Lung (tissue), 12 donors: ENCODE results near the gene POU2F1. TPM values are rescaled to one million over a fixed set of nuclear protein-coding genes. Genes with fewer than 3 reads are reported as not detected.

Source experiments
- ATAC-seq: fragments of 200-7000 bp; cut with Tn5 transposase; one replicate; pipeline ENCODE4 v1.9.1; 2020; ENCODE audit warnings: moderate number of reproducible peaks; ENCODE audit not compliant: insufficient read depth, low FRiP score
- DNase-seq, 3 donors: peaks; one replicate each; pipeline ENCODE4 v3.0.0-alpha.2; 2013 to 2017
- H3K27ac ChIP-seq, 2 donors: one replicate each; pipeline ENCODE4 v1.5.1; 2013; ENCODE audit warnings: mild to moderate bottlenecking in 2 of 2, moderate library complexity in 2 of 2, control low read depth in 1 of 2, inconsistent platforms in 1 of 2, low read depth in 1 of 2, low read length in 1 of 2
- H3K27me3 ChIP-seq, 3 donors: one replicate each; pipeline ENCODE4 v1.5.1; 2013; ENCODE audit warnings: low read length in 2 of 3; ENCODE audit not compliant: control insufficient read depth in 3 of 3, insufficient read depth in 3 of 3
- H3K36me3 ChIP-seq, 4 donors: one replicate each; pipeline ENCODE4 v1.5.1; 2013; ENCODE audit warnings: low read length in 4 of 4, mild to moderate bottlenecking in 1 of 4, moderate library complexity in 1 of 4; ENCODE audit not compliant: control insufficient read depth in 4 of 4, insufficient read depth in 4 of 4
- H3K4me1 ChIP-seq, 5 donors: one replicate each; pipeline ENCODE4 v1.5.1; 2013; ENCODE audit warnings: low read length in 5 of 5, mild to moderate bottlenecking in 2 of 5, moderate library complexity in 1 of 5; ENCODE audit not compliant: control insufficient read depth in 5 of 5, insufficient read depth in 5 of 5
- H3K4me3 ChIP-seq: one replicate; pipeline ENCODE4 v1.5.1; 2013; ENCODE audit warnings: mild to moderate bottlenecking, control low read depth, moderate library complexity
- H3K9ac ChIP-seq, 2 donors: one replicate each; pipeline ENCODE4 v1.5.1; 2013; ENCODE audit warnings: low read length in 2 of 2, control low read depth in 1 of 2; ENCODE audit not compliant: insufficient read depth in 1 of 2
- H3K9me3 ChIP-seq, 4 donors: one replicate each; pipeline ENCODE4 v1.5.1; 2013; ENCODE audit warnings: low read length in 3 of 4, mild to moderate bottlenecking in 1 of 4, moderate library complexity in 1 of 4; ENCODE audit not compliant: control insufficient read depth in 4 of 4, insufficient read depth in 3 of 4
- CTCF ChIP-seq: IDR thresholded peaks from 2 replicates; pipeline ENCODE4 v1.5.1; 2012; ENCODE audit warnings: mild to moderate bottlenecking; ENCODE audit errors: control extremely low read depth, extremely low read depth
- WGBS, 2 donors: extraction: QIAGEN DNeasy Blood & Tissue Kit; methylation state at CpG; one replicate each; pipeline ENCODE4 v1.1.7; 2013; 5-methylcytosine and 5-hydroxymethylcytosine counted together
- polyA plus RNA-seq, 2 donors: library from polyadenylated mRNA; stranded (reverse); fragments of 200-250 nt; gene quantifications; one replicate each; pipeline ENCODE4 v1.2.1, GENCODE V29; 2013
- total RNA-seq, 2 donors: library from RNA; depleted of rRNA in 1 of 2; stranded (reverse); fragments of >200 nt in 1 of 2; gene quantifications; one replicate each; pipeline ENCODE4 v1.2.1, GENCODE V29; 2014 to 2021
- donor health status: control.
- donor health status: control.
- donor health status: Bipolar disorder and iron deficiency.
- donor health status: healthy.
- donor health status: DM: yes; HTN: yes; CAD: no.

Gene POU2F1
- total and polyA plus RNA-seq, 4 donors = 2.0 to 34.4 (median 8.7) TPM

DNA sequence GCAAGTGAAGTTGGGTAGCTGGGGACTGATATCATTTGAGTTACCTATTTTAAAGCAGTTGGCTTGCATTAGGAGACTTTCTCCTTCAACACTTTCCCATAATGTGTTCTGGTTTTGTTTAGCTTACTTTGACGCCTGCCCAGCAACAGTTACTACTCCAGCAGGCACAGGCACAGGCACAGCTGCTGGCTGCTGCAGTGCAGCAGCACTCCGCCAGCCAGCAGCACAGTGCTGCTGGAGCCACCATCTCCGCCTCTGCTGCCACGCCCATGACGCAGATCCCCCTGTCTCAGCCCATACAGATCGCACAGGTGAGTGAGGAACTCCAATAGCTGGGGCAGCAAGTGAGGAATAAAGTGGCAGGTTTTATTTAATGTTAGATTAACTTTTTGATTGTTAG is 153.3 kb downstream of the POU2F1 start:
- H3K4me3 ChIP-seq = no peak overlapping the region
- ATAC-seq = no peak
- no peak for TF ChIP-seq CTCF
- peak in 2 of 3 donors; percentile 37 to 60 for DNase-seq
- H3K27ac ChIP-seq = no peak overlapping the region
- H3K27me3 ChIP-seq = no peaks in the 10 kb centered on the region
- H3K9ac ChIP-seq = no peak overlapping the region
- peaks cover 0 to 11% (median 3%) of the 10 kb centered on the region in 4 donors for H3K36me3 ChIP-seq
- 84 to 97% methylated on average over 6 of the region's 6 CpGs for WGBS, 2 donors
- no peaks in the 10 kb centered on the region for H3K9me3 ChIP-seq
- H3K4me1 ChIP-seq = peaks cover 0 to 27% (median 3%) of the 10 kb centered on the region in 5 donors

GRCh38 chr1:167375949-167376348 is 155.3 kb downstream of the POU2F1 start:
- Histone ChIP-seq H3K9me3 (no peaks in the 10 kb centered on the region), H3K4me3 (no peak overlapping the region), H3K4me1 (peaks cover 0 to 27% (median 3%) of the 10 kb centered on the region in 5 donors), H3K27me3 (no peaks in the 10 kb centered on the region), H3K27ac (no peak overlapping the region), H3K36me3 (peaks cover 0 to 11% (median 3%) of the 10 kb centered on the region in 4 donors), H3K9ac (no peak overlapping the region)
- 85 to 92% methylated on average over 5 of the region's 5 CpGs for WGBS, 2 donors
- TF ChIP-seq CTCF = no peak
- ATAC-seq (no peak), DNase-seq (peak in 1 of 3 donors; percentile 16)

- 88 to 89% methylated on average over 7 of the region's 7 CpGs for WGBS, 2 donors
- no peak for TF ChIP-seq CTCF
- DNase-seq (no peak), ATAC-seq (peak; percentile 11)
- Histone ChIP-seq H3K4me3 (no peak overlapping the region), H3K9ac (no peak overlapping the region), H3K9me3 (no peaks in the 10 kb centered on the region), H3K27ac (no peak overlapping the region), H3K27me3 (no peaks in the 10 kb centered on the region), H3K4me1 (peaks cover 0 to 14% (median 0%) of the 10 kb centered on the region in 5 donors), H3K36me3 (peaks cover 6 to 13% (median 9%) of the 10 kb centered on the region in 4 donors)
Observed at GRCh38 chr1:167387251-167387910, 166.7 kb downstream of the POU2F1 start.
